Sigmoid colon (tissue), 7 donors: ENCODE measurements around the gene KIFC1. TPM values are rescaled to one million over a fixed set of nuclear protein-coding genes. Genes with fewer than 3 reads are reported as not detected.

Source experiments
- DNase-seq: peaks from one replicate; pipeline ENCODE4 v3.0.0-alpha.2; 2019
- H3K27ac ChIP-seq, 4 donors: fragments of 200-600 bp; sonication (generic); one replicate each; pipeline ENCODE4 v1.5.1; 2016 to 2019; ENCODE audit warnings: mild to moderate bottlenecking in 1 of 4
- H3K27me3 ChIP-seq, 3 donors: fragments of 200-600 bp; sonication (generic); one replicate each; pipeline ENCODE4 v1.5.1; 2019; ENCODE audit warnings: mild to moderate bottlenecking in 1 of 3
- H3K36me3 ChIP-seq, 4 donors: fragments of 200-600 bp; sonication (generic); one replicate each; pipeline ENCODE4 v1.5.1; 2016 to 2019
- H3K4me1 ChIP-seq, 4 donors: fragments of 200-600 bp; sonication (generic); one replicate each; pipeline ENCODE4 v1.5.1; 2017 to 2019
- H3K4me3 ChIP-seq, 4 donors: fragments of 200-600 bp; sonication (generic); one replicate each; pipeline ENCODE4 v1.5.1; 2017 to 2019; ENCODE audit warnings: mild to moderate bottlenecking in 2 of 4, moderate library complexity in 1 of 4
- H3K9me3 ChIP-seq, 4 donors: fragments of 200-600 bp in 3 of 4; sonication (generic) in 3 of 4; one replicate each; pipeline versions ENCODE4 v1.5.1 to v1.6.1; 2013 to 2019
- CTCF ChIP-seq, 4 experiments: fragments of 450-650 bp in 3 of 4; fragments of 200-600 bp in 1 of 4; IDR thresholded peaks; one replicate each; pipeline ENCODE4 v1.5.1; 2016 to 2019; ENCODE audit warnings: antibody characterized with exemption in 4 of 4, mild to moderate bottlenecking in 3 of 4, moderate library complexity in 2 of 4
- EP300 ChIP-seq, 4 donors: sonication (generic); formaldehyde crosslinking; IDR thresholded peaks; one replicate each; pipeline ENCODE4 v1.6.1; 2017; ENCODE audit warnings: antibody characterized with exemption in 4 of 4
- POLR2A ChIP-seq, 2 donors: fragments of 450-650 bp; IDR thresholded peaks; one replicate each; pipeline ENCODE4 v1.6.1; 2016; ENCODE audit warnings: antibody characterized with exemption in 2 of 2, mild to moderate bottlenecking in 2 of 2, moderate library complexity in 2 of 2
- POLR2AphosphoS5 ChIP-seq, 4 donors: sonication (generic); formaldehyde crosslinking; IDR thresholded peaks; one replicate each; pipeline ENCODE4 v1.6.1; 2017; ENCODE audit warnings: antibody characterized with exemption in 4 of 4
- WGBS, 2 donors: extraction: QIAGEN DNeasy Blood & Tissue Kit; methylation state at CpG; one replicate each; pipeline ENCODE4 v1.1.7; 2013; 5-methylcytosine and 5-hydroxymethylcytosine counted together
- intact Hi-C: fragments of 100-400 bp; cut with DNase I; formaldehyde crosslinking; loops from one replicate; pipeline ENCODE4 v1.15.1; 2023
- polyA plus RNA-seq, 3 donors: library from polyadenylated mRNA; stranded (reverse); fragments of 200-250 nt; gene quantifications; one replicate each; pipeline ENCODE4 v1.2.3, GENCODE V29; 2013
- small RNA-seq, 3 donors: library from RNA; depleted of rRNA; stranded (forward); fragments of <200 nt; gene quantifications; one replicate each; pipeline ENCODE3, GENCODE V24; 2016
- total RNA-seq, 4 donors: library from RNA; depleted of rRNA; stranded (reverse); fragments of >200 nt; gene quantifications; one replicate each; pipeline ENCODE4 v1.1.0, GENCODE V29; 2016
- donor health status: healthy with polysubstance abuse.
- donor health status: Bipolar disorder and iron deficiency.
- donor health status: healthy.

The KIFC1 gene
- total and polyA plus RNA-seq, 7 donors, result 0.49 to 23.0 (median 1.8) TPM

DNA sequence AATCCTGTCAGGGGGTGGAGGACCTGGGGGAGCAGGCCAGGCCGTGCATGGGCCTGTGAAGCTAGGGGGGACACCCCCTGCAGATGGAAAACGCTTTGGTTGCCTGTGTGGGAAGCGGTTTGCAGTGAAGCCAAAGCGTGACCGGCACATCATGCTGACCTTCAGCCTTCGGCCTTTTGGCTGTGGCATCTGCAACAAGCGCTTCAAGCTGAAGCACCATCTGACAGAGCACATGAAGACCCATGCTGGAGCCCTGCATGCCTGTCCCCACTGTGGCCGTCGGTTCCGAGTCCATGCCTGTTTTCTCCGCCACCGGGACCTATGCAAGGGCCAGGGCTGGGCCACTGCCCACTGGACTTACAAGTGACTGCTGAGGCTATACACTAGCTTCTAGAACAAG lies 64.5 kb downstream of the KIFC1 start:
- no peak for DNase-seq
- no peaks in the 10 kb centered on the region for H3K9me3 ChIP-seq
- 97 to 98% methylated on average over 12 of the region's 12 CpGs for whole genome bisulfite sequencing, 2 donors

DNA sequence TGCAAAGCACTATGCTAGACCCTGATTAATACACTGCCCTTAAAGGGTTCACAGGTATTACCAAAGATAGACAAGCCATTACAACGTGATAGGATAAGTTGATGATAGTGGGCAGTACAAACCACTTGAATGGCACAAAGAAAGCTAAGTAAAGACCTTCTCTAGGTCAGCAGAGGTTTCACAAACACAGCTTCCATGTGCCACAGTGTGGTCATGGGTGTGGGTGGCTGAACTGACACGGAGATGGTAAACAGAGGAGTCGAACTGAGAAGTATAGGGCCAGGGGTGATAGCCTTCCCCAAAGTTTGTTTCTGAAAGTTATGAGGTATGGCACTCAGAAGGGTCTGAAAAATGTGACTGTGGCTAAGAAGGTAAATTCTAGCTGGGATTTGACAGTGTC lies 67.1 kb downstream of the KIFC1 start:
- H3K27ac ChIP-seq, result no peak overlapping the region
- peaks cover 0 to 17% (median 2%) of the 10 kb centered on the region in 4 donors for H3K36me3 ChIP-seq
- WGBS, 2 donors, result 67 to 78% methylated on average over 3 of the region's 3 CpGs
- H3K9me3 ChIP-seq, result no peaks in the 10 kb centered on the region
- H3K27me3 ChIP-seq, result no peaks in the 10 kb centered on the region
- TF ChIP-seq EP300 (IDR thresholded peaks at IDR 0.05), result no peak
- no peak for TF ChIP-seq POLR2A (IDR thresholded peaks at IDR 0.05)
- TF ChIP-seq CTCF (IDR thresholded peaks at IDR 0.05), result no peak
- TF ChIP-seq POLR2AphosphoS5 (IDR thresholded peaks at IDR 0.05), result no peak
- no peak overlapping the region for H3K4me3 ChIP-seq
- peaks cover 0 to 16% (median 9%) of the 10 kb centered on the region in 4 donors for H3K4me1 ChIP-seq
- intact Hi-C loops, result no loop called here
- no peak for DNase-seq

More for the DNA sequence above, 64.5 kb downstream of the KIFC1 start:
- no peak overlapping the region for H3K4me3 ChIP-seq
- intact Hi-C loops, result no loop called here
- no peak for TF ChIP-seq POLR2A (IDR thresholded peaks at IDR 0.05)
- no peak for TF ChIP-seq CTCF (IDR thresholded peaks at IDR 0.05)
- TF ChIP-seq POLR2AphosphoS5 (IDR thresholded peaks at IDR 0.05), result no peak
- no peak for TF ChIP-seq EP300 (IDR thresholded peaks at IDR 0.05)
- no peak overlapping the region for H3K27ac ChIP-seq
- no peaks in the 10 kb centered on the region for H3K27me3 ChIP-seq
- H3K4me1 ChIP-seq, result peaks cover 0 to 30% (median 20%) of the 10 kb centered on the region in 4 donors
- H3K36me3 ChIP-seq, result peaks cover 0 to 17% (median 2%) of the 10 kb centered on the region in 4 donors

- TF ChIP-seq CTCF (IDR thresholded peaks at IDR 0.05) (no peak), POLR2AphosphoS5 (IDR thresholded peaks at IDR 0.05) (no peak)
- DNase-seq, result no peak
- Histone ChIP-seq H3K36me3 (peaks cover 0 to 17% (median 2%) of the 10 kb centered on the region in 4 donors), H3K4me1 (peaks cover 0 to 12% (median 8%) of the 10 kb centered on the region in 4 donors), H3K27me3 (no peaks in the 10 kb centered on the region), H3K9me3 (no peaks in the 10 kb centered on the region), H3K27ac (no peak overlapping the region), H3K4me3 (no peak overlapping the region)
- WGBS, 2 donors, result 95 to 100% methylated on average over 2 of the region's 2 CpGs
- intact Hi-C loops, result no loop called here
These were observed 67.6 kb downstream of the KIFC1 start for GRCh38 chr6:33459226-33459625.

Small RNA genes lying within 50 kb of the gene (small RNA-seq; reads per million reads assigned to genes)
- 0 reads per million in 3 donors for gene RPL35AP4
- gene ZBTB9, result 0 reads per million in 3 donors

Other genes with a start within 250 kb of the KIFC1 start
- 1 to 10 TPM in 1 of 4 donors, under 1 TPM in 2, not detected in 1; 0.16 to 1.4 (median 0.41) TPM for gene COL11A2, start 199.4 kb upstream of the KIFC1 start, total RNA-seq
- gene COL11A2, start 199.4 kb upstream of the KIFC1 start, polyA plus RNA-seq, result under 1 TPM in 1 of 3 donors, not detected in 2; 0.60 TPM
- gene RXRB, start 191.2 kb upstream of the KIFC1 start, total RNA-seq, result 10 to 100 TPM; 27.8 to 32.4 (median 30.4) TPM
- gene RXRB, start 191.2 kb upstream of the KIFC1 start, polyA plus RNA-seq, result 10 to 100 TPM; 15.6 to 33.2 (median 16.2) TPM
- 10 to 100 TPM; 48.7 to 52.1 (median 49.8) TPM for gene SLC39A7, start 191.0 kb upstream of the KIFC1 start, total RNA-seq
- gene SLC39A7, start 191.0 kb upstream of the KIFC1 start, polyA plus RNA-seq, result 100 to 1,000 TPM in 1 of 3 donors, 10 to 100 TPM in 2; 31.2 to 189 (median 31.2) TPM
- 10 to 100 TPM in 3 of 4 donors, not detected in 1; 17.3 to 19.0 (median 18.9) TPM for gene HSD17B8, start 187.2 kb upstream of the KIFC1 start, total RNA-seq
- gene HSD17B8, start 187.2 kb upstream of the KIFC1 start, polyA plus RNA-seq, result 10 to 100 TPM; 18.6 to 27.3 (median 21.3) TPM
- 10 to 100 TPM; 13.2 to 18.1 (median 17.1) TPM for gene RING1, start 183.3 kb upstream of the KIFC1 start, total RNA-seq
- gene RING1, start 183.3 kb upstream of the KIFC1 start, polyA plus RNA-seq, result 10 to 100 TPM; 27.7 to 36.0 (median 32.7) TPM
- gene VPS52, start 119.9 kb upstream of the KIFC1 start, total RNA-seq, result 10 to 100 TPM; 26.2 to 44.6 (median 33.5) TPM
- 10 to 100 TPM; 23.4 to 51.2 (median 26.4) TPM for gene VPS52, start 119.9 kb upstream of the KIFC1 start, polyA plus RNA-seq
- gene RPS18, start 119.7 kb upstream of the KIFC1 start, total RNA-seq, result 1,000 to 10,000 TPM; 2,427 to 4,810 (median 4,005) TPM
- gene RPS18, start 119.7 kb upstream of the KIFC1 start, polyA plus RNA-seq, result 1,000 to 10,000 TPM; 3,648 to 7,566 (median 5,490) TPM
- 10 to 100 TPM in 3 of 4 donors, 1 to 10 TPM in 1; 7.2 to 22.2 (median 13.3) TPM for gene B3GALT4, start 114.7 kb upstream of the KIFC1 start, total RNA-seq
- 10 to 100 TPM; 19.2 to 23.6 (median 21.7) TPM for gene B3GALT4, start 114.7 kb upstream of the KIFC1 start, polyA plus RNA-seq
- 10 to 100 TPM; 28.2 to 41.6 (median 37.4) TPM for gene WDR46, start 102.6 kb upstream of the KIFC1 start, total RNA-seq
- 10 to 100 TPM; 15.3 to 51.2 (median 30.0) TPM for gene WDR46, start 102.6 kb upstream of the KIFC1 start, polyA plus RNA-seq
- gene PFDN6, start 102.2 kb upstream of the KIFC1 start, total RNA-seq, result 10 to 100 TPM in 3 of 4 donors, 1 to 10 TPM in 1; 7.5 to 56.1 (median 31.8) TPM
- gene PFDN6, start 102.2 kb upstream of the KIFC1 start, polyA plus RNA-seq, result 100 to 1,000 TPM; 131 to 173 (median 144) TPM
- 10 to 100 TPM; 33.2 to 48.9 (median 37.9) TPM for gene RGL2, start 92.9 kb upstream of the KIFC1 start, total RNA-seq
- gene RGL2, start 92.9 kb upstream of the KIFC1 start, polyA plus RNA-seq, result 10 to 100 TPM in 2 of 3 donors, 1 to 10 TPM in 1; 5.8 to 40.2 (median 18.0) TPM
- gene TAPBP, start 77.7 kb upstream of the KIFC1 start, total RNA-seq, result 10 to 100 TPM; 29.8 to 80.0 (median 50.5) TPM
- 100 to 1,000 TPM in 1 of 3 donors, 10 to 100 TPM in 1, 1 to 10 TPM in 1; 7.8 to 114 (median 21.3) TPM for gene TAPBP, start 77.7 kb upstream of the KIFC1 start, polyA plus RNA-seq
- gene ZBTB22, start 74.1 kb upstream of the KIFC1 start, total RNA-seq, result 10 to 100 TPM in 3 of 4 donors, 1 to 10 TPM in 1; 9.4 to 13.2 (median 12.7) TPM
- gene ZBTB22, start 74.1 kb upstream of the KIFC1 start, polyA plus RNA-seq, result 10 to 100 TPM; 11.3 to 19.2 (median 16.1) TPM
- gene DAXX, start 68.9 kb upstream of the KIFC1 start, total RNA-seq, result 10 to 100 TPM; 37.1 to 52.3 (median 48.3) TPM
- gene DAXX, start 68.9 kb upstream of the KIFC1 start, polyA plus RNA-seq, result 10 to 100 TPM; 24.7 to 49.2 (median 33.0) TPM
- 10 to 100 TPM; 57.1 to 82.3 (median 66.0) TPM for gene PHF1, start 19.2 kb downstream of the KIFC1 start, total RNA-seq
- gene PHF1, start 19.2 kb downstream of the KIFC1 start, polyA plus RNA-seq, result 10 to 100 TPM; 22.4 to 43.2 (median 43.2) TPM
- gene CUTA, start 26.3 kb downstream of the KIFC1 start, total RNA-seq, result 100 to 1,000 TPM; 102 to 148 (median 120) TPM
- 100 to 1,000 TPM; 110 to 193 (median 153) TPM for gene CUTA, start 26.3 kb downstream of the KIFC1 start, polyA plus RNA-seq
- gene SYNGAP1, start 28.2 kb downstream of the KIFC1 start, total RNA-seq, result 10 to 100 TPM in 1 of 4 donors, 1 to 10 TPM in 3; 6.4 to 24.6 (median 9.9) TPM
- gene SYNGAP1, start 28.2 kb downstream of the KIFC1 start, polyA plus RNA-seq, result 10 to 100 TPM in 1 of 3 donors, 1 to 10 TPM in 1, under 1 TPM in 1; 0.92 to 17.8 (median 2.4) TPM
- 1 to 10 TPM; 1.1 to 3.6 (median 1.4) TPM for gene ZBTB9, start 62.8 kb downstream of the KIFC1 start, total RNA-seq
- 1 to 10 TPM in 2 of 3 donors, under 1 TPM in 1; 0.60 to 4.2 (median 1.8) TPM for gene ZBTB9, start 62.8 kb downstream of the KIFC1 start, polyA plus RNA-seq
- gene BAK1, start 188.5 kb downstream of the KIFC1 start, total RNA-seq, result 10 to 100 TPM in 3 of 4 donors, 1 to 10 TPM in 1; 8.9 to 11.1 (median 10.4) TPM
- gene BAK1, start 188.5 kb downstream of the KIFC1 start, polyA plus RNA-seq, result 100 to 1,000 TPM in 1 of 3 donors, 10 to 100 TPM in 2; 76.3 to 160 (median 96.9) TPM
- 10 to 100 TPM in 1 of 4 donors, 1 to 10 TPM in 3; 7.7 to 16.9 (median 9.0) TPM for gene ITPR3, start 229.5 kb downstream of the KIFC1 start, total RNA-seq
- gene ITPR3, start 229.5 kb downstream of the KIFC1 start, polyA plus RNA-seq, result 10 to 100 TPM; 10.2 to 75.3 (median 20.6) TPM